Measurements from ENCODE around the gene MKNK2. TPM values are rescaled to one million over a fixed set of nuclear protein-coding genes. Genes with fewer than 3 reads are reported as not detected.

Gene MKNK2
- total and polyA plus RNA-seq, 2 of the 13 experiments (the other 11 are each of a cell fraction or from before 2014, with no cell fraction given), result 44.9 to 112 TPM

GRCh38 chr19:2061495-2062388 lies 10.7 kb upstream of the MKNK2 start (continued):
- TF ChIP-seq ZNF646 (CRISPR knock-in tag; IDR thresholded peaks at IDR 0.05) (no peak), ZNF574 (CRISPR knock-in tag; IDR thresholded peaks at IDR 0.05) (no peak), ERF (CRISPR knock-in tag; IDR thresholded peaks at IDR 0.05) (no peak), ZNF720 (CRISPR knock-in tag; IDR thresholded peaks at IDR 0.05) (no peak), ISL2 (CRISPR knock-in tag; IDR thresholded peaks at IDR 0.05) (no peak), ZNF792 (CRISPR knock-in tag; IDR thresholded peaks at IDR 0.05) (peak; percentile 30; the same call in 1 of the 2 replicates), FOXO4 (CRISPR knock-in tag; conservative IDR thresholded peaks at IDR 0.05) (no peak), STAG1 (CRISPR knock-in tag; IDR thresholded peaks at IDR 0.05) (peak; percentile 52), NFE2L2 (IDR thresholded peaks at IDR 0.05; ENCODE audit: low read length) (no peak), FOXJ3 (CRISPR knock-in tag; IDR thresholded peaks at IDR 0.05; ENCODE audit: borderline replicate concordance) (peak; percentile 29; the same call in 1 of the 2 replicates), LCORL (IDR thresholded peaks at IDR 0.05) (no peak), LCORL (CRISPR knock-in tag; IDR thresholded peaks at IDR 0.05) (no peak; the same call in 1 of the 2 replicates), ATF6 (CRISPR knock-in tag; conservative IDR thresholded peaks at IDR 0.05) (no peak), CENPX (CRISPR knock-in tag; IDR thresholded peaks at IDR 0.05) (no peak), KAT2B (IDR thresholded peaks at IDR 0.05; ENCODE audit: borderline replicate concordance, low read depth, low read length) (no peak), ZNF331 (CRISPR knock-in tag; IDR thresholded peaks at IDR 0.05) (0 out of 2 replicates have a peak, but pooled peaks have one; percentile 20), ZNF367 (CRISPR knock-in tag; IDR thresholded peaks at IDR 0.05; ENCODE audit: borderline replicate concordance) (0 out of 2 replicates have a peak, but pooled peaks have one; percentile 29)

All from HepG2 (cell line).